ENCODE results near the gene FAM149B1.

The FAM149B1 gene

GRCh38 chr10:73234695-73235094, 66.8 kb downstream of the FAM149B1 start:
- TF ChIP-seq, protein P1, sequence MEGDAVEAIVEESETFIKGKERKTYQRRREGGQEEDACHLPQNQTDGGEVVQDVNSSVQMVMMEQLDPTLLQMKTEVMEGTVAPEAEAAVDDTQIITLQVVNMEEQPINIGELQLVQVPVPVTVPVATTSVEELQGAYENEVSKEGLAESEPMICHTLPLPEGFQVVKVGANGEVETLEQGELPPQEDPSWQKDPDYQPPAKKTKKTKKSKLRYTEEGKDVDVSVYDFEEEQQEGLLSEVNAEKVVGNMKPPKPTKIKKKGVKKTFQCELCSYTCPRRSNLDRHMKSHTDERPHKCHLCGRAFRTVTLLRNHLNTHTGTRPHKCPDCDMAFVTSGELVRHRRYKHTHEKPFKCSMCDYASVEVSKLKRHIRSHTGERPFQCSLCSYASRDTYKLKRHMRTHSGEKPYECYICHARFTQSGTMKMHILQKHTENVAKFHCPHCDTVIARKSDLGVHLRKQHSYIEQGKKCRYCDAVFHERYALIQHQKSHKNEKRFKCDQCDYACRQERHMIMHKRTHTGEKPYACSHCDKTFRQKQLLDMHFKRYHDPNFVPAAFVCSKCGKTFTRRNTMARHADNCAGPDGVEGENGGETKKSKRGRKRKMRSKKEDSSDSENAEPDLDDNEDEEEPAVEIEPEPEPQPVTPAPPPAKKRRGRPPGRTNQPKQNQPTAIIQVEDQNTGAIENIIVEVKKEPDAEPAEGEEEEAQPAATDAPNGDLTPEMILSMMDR (IDR thresholded peaks at IDR 0.05; ENCODE audit: extremely low read depth, insufficient read depth, missing control alignments), result no peak
- in situ Hi-C loops (cut with MboI; ENCODE audit: low pct_unique_long_range_greater_than_20kb, low sequenced_read_pairs, unreplicated experiment), result no loop called here
- DNase-seq (ENCODE audit: low spot score), result no peak

- in situ Hi-C loops (cut with MboI; ENCODE audit: low pct_unique_long_range_greater_than_20kb, low sequenced_read_pairs, unreplicated experiment), result no loop called here
- TF ChIP-seq, protein P1 (IDR thresholded peaks at IDR 0.05; ENCODE audit: extremely low read depth, insufficient read depth, missing control alignments), result no peak
- DNase-seq (ENCODE audit: low spot score), result no peak
Observed at GRCh38 chr10:73238990-73239566, 71.2 kb downstream of the FAM149B1 start.

- in situ Hi-C loops (cut with MboI; ENCODE audit: low pct_unique_long_range_greater_than_20kb, low sequenced_read_pairs, unreplicated experiment), result no loop called here
- TF ChIP-seq, protein P1 (IDR thresholded peaks at IDR 0.05; ENCODE audit: extremely low read depth, insufficient read depth, missing control alignments), result no peak
Observed at GRCh38 chr10:73239908-73240307, 72.0 kb downstream of the FAM149B1 start.

DNA sequence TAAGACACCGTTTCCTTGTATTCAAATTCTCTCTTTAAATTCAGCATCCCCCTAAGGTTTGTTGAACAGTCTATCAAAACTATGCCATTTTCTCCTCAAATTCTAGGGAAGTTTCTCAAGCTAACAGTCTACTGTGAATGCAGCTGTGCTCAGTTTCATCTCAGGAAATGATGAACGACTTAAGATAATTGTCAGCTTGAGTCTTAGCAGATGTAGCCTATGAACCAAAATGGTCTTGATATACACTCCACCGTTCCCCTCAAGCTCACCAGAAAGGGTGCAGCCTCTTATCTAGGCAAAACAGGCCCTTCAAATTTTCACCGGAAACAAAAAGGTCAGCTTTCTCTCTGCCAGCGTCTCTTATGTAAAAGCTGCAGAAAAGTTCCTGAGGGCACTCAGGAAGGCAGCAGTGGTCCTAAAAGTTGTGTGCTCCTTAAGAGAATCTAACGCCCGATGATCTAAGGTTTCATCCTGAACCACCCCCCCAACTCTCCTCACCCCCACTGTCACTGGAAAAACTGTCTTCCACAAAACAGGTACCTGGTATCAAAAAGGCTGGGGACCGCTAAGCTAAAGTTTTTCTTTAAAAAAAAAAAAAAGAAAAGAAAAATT, 77.1 kb downstream of the FAM149B1 start:
- in situ Hi-C loops (cut with MboI; ENCODE audit: low pct_unique_long_range_greater_than_20kb, low sequenced_read_pairs, unreplicated experiment), result no loop called here
- TF ChIP-seq, protein P1 (IDR thresholded peaks at IDR 0.05; ENCODE audit: extremely low read depth, insufficient read depth, missing control alignments), result no peak
- DNase-seq (ENCODE audit: low spot score), result no peak

More at GRCh38 chr10:73239908-73240307, 72.0 kb downstream of the FAM149B1 start:
- no peak for DNase-seq (ENCODE audit: low spot score)

DNA sequence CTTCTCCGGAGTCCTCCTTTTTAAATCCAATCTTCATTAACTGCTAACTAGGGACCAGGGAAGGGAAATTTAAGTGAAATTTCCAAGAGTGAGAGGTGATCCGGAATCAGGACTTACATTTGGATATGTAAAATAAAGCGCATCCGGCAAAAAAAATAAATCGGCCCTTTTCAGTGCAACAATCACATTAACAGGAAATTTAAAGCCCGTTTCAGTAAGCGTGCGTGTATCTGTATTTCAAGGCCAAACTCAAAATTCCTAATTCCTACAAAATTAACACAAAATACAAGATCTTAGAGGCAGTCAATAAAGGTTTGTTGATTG, 78.4 kb downstream of the FAM149B1 start:
- in situ Hi-C loops (cut with MboI; ENCODE audit: low pct_unique_long_range_greater_than_20kb, low sequenced_read_pairs, unreplicated experiment), result no loop called here
- TF ChIP-seq, protein P1 (IDR thresholded peaks at IDR 0.05; ENCODE audit: extremely low read depth, insufficient read depth, missing control alignments), result no peak
- DNase-seq (ENCODE audit: low spot score), result no peak

GRCh38 chr10:73246646-73247508, 79.0 kb downstream of the FAM149B1 start, which contains the start of gene DNAJC9:
TSS of gene DNAJC9 (minus strand) at chr10:73247255. CDS start at chr10:73247189, 66 bp downstream.
- TF ChIP-seq, protein P1 (IDR thresholded peaks at IDR 0.05; ENCODE audit: extremely low read depth, insufficient read depth, missing control alignments), result peak; percentile 25
- in situ Hi-C loops (cut with MboI; ENCODE audit: low pct_unique_long_range_greater_than_20kb, low sequenced_read_pairs, unreplicated experiment), result no loop called here
- DNase-seq (ENCODE audit: low spot score), result peak; percentile 92

All from GM13977 (cell line).